Measurements from ENCODE around the gene DXO.
"Not testable (repeated sequence)": the region's sequence is repeated elsewhere in the genome, so short reads cannot be mapped to it uniquely, and the experiment has no call there.

Gene DXO

DNA sequence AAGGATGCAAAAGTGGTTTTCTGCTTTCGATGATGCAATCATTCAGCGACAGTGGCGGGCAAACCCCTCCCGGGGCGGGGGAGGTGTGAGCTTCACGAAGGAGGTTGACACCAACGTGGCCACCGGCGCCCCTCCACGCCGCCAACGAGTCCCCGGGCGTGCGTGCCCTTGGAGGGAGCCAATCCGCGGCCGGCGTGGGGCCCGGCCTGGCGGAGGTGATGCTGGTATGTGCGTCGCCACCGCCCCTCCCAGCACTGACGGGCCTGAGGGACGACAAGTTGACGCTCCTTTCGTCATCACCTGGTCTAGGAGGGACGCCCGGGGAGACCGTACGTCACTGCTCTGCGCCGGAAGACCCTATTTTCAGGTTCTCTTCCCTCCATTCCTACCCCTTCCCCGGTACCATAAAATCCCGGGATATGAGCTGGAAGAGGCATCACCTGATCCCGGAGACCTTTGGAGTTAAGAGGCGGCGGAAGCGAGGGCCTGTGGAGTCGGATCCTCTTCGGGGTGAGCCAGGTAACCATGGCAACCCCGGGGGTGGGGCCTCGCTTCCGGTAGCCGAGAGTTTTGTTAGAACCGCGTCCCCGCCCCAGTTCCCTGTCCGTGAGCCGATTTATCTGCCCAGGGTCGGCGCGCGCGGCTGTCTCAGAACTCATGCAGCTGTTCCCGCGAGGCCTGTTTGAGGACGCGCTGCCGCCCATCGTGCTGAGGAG is at the start of gene DXO:
Gene DXO (minus strand): TSS at position 146 of the 716 bp plus-strand sequence. CDS start 463 bp downstream, outside the sequence.
- peak; percentile 89 to 99 (median 95) for DNase-seq
- intact Hi-C loops (cut with DNase I), result loop anchor here (1.0 kb wide), 1 partner anchor 13 kb away; the partner anchor contains the start of gene SKIC2

DNA sequence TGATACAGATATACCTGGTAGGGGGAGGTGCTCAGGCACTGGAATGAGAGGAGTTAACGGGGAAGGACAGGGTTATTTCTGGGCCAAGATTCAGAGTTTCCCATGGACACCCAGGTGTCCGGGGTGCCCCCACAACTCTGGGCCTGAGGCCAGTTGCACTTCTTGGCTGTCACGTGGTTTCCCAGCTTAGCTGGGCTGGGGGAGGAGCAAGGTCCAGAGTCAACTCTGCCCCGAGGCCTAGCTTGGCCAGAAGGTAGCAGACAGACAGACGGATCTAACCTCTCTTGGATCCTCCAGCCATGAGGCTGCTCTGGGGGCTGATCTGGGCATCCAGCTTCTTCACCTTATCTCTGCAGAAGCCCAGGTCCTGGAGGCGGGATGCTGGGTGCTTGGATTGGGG is 42.6 kb upstream of the DXO start, which contains the start of gene C4B:
Gene C4B (plus strand): TSS at position 249 of the 400 bp plus-strand sequence. CDS start 51 bp downstream, at position 300.
- DNase-seq; intact Hi-C loops (cut with DNase I): not testable (repeated sequence)

DNA sequence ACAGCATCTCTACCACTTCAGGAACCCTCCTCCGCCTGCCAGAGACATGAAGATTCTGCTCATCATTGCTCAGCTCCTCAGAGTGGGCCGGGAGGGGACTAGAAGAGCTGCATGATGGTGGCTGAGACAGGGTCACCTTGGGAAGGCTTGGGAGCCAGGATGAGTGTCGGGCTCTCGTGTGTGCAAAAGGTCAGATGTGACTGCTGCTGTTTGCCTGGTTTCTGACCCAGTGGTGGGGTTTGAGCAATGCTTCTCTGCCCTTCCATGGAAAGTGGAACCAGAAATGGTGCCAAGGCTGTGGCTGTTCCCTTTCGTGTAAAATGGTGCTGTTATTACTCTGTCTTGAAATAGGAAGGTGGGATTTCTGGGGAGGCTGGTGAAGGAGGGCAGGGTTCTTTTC is 41.8 kb upstream of the DXO start:
- DNase-seq; intact Hi-C loops (cut with DNase I): not testable (repeated sequence)

DNA sequence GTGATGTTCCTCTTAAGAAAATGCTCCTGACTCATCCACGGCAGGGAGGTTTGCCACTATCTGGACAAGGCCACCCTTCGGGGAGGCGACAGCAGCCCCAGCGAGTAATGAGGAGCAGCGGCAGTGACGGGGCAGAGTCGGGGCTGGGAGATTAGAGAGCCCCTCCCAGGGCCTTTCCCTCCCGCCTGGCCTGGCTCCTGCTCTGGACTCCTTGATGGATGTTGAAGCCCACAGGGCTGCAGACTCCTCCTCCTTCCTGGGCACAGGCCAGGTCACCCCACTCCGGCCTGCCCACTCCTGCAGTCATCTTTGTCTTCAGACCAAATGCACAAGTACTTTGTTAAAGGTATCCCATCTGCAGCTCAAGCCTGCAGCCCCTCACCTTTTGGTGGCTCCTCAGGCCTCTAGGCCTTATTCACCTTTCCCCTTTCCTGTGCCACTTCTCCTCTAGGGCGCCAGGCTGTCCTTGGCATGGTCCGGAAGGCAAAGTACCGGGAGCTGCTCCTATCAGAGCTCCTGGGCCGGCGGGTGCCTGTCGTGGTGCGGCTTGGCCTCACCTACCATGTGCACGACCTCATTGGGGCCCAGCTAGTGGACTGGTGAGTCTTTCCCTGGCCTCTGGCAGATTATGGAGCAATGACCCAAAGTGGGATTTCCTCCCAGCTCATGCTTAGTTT is 41.1 kb upstream of the DXO start:
- peak in 2 of 10 donors; percentile 7 to 26 for DNase-seq
- intact Hi-C loops (cut with DNase I), result not testable (repeated sequence)

DNA sequence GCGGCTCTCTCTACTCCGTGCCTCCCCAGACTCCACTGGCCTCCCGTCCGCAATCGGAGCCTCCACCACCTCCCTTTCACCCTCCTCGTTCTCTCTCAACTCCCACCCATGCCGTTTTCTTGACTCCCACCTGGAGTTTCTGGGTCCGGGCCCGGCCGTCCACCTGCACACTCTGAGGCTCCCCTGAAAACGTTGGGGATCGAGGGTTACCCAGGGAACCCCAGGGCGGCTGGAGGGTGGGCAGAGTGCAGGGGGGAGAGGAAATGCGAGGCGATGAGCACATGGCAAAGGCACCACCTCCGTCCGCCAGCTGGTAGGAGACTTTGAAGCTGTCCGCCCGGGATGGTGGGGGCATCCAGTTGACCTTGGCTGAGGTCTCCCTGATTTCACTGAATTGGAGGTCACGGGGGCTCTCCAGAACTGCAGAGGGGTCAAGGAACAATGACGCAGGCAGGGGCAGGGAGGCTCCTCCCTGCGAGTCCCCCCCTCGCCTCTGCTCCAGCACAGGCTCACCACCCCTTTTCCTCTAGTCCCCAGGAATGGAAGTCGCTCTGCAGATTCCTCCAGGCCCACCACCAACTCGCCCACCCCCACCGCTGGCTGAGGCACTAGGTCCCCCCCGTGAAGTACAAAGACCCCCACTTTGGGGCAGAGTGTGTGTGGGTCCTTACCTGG is 39.1 kb upstream of the DXO start:
- peak in 1 of 10 donors; percentile 5 for DNase-seq
- intact Hi-C loops (cut with DNase I), result not testable (repeated sequence)

DNA sequence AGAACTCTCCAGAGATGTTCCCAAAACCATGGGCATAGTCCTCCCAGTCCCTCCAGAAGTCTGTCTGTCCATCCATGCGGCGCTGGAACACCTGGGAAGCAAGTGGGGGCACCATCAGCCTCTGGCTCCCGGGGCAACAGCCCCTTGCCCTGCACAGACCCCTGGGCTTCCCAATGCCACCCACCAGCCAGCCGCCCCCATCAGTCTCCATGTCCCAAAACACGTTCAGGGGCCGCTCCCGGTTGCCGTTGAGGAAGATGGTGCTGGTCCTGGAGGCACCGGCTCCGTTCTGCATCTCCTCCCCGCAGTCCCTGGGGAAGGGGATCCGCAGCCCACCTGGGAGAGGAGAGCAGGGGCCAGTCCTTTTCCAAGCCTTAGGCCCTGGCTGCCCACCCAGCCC is 37.6 kb upstream of the DXO start:
- DNase-seq; intact Hi-C loops (cut with DNase I): not testable (repeated sequence)

DNA sequence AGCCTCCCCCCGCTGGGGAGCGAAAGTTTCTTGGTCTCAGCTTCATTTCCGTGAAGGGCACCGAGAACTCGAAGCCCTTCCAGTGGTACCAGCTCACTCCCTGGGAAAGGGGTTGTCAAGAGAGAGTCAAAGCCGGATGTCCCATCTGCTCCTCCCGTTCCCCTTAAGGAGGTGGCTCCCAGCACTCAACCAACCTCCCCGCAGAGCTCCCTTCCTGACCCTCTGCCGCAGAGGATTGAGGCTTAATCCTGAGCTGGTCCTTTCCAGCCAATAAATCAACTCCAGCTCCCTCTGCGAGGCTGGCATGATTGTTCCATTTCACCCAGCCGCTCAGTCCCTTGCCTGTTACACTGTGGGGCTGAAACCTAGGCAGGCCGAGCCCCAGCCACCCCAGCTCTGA is 36.7 kb upstream of the DXO start:
- intact Hi-C loops (cut with DNase I), result not testable (repeated sequence)
- peak in 1 of 10 donors; percentile 5 for DNase-seq

DNA sequence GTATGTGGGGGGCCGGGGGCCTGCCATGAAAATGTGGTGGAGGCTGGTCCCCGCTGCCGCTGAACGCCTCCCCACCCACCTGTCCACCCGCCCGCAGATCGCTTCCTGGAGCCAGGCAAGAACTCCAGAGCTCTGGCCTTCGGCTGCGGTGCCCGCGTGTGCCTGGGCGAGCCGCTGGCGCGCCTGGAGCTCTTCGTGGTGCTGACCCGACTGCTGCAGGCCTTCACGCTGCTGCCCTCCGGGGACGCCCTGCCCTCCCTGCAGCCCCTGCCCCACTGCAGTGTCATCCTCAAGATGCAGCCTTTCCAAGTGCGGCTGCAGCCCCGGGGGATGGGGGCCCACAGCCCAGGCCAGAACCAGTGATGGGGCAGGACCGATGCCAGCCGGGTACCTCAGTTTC is 36.1 kb upstream of the DXO start:
- intact Hi-C loops (cut with DNase I), result not testable (repeated sequence)
- DNase-seq, result peak in 1 of 10 donors; percentile 40

DNA sequence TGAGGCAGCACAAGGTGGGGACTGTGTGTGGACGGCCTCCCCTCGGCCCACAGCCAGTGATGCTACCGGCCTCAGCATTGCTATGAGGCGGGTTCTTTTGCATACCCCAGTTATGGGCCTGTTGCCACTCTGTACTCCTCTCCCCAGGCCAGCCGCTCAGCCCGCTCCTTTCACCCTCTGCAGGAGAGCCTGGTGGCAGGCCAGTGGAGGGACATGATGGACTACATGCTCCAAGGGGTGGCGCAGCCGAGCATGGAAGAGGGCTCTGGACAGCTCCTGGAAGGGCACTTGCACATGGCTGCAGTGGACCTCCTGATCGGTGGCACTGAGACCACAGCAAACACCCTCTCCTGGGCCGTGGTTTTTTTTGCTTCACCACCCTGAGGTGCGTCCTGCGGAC is 35.1 kb upstream of the DXO start:
- intact Hi-C loops (cut with DNase I), result not testable (repeated sequence)
- peak in 1 of 10 donors; percentile 16 for DNase-seq

DNA sequence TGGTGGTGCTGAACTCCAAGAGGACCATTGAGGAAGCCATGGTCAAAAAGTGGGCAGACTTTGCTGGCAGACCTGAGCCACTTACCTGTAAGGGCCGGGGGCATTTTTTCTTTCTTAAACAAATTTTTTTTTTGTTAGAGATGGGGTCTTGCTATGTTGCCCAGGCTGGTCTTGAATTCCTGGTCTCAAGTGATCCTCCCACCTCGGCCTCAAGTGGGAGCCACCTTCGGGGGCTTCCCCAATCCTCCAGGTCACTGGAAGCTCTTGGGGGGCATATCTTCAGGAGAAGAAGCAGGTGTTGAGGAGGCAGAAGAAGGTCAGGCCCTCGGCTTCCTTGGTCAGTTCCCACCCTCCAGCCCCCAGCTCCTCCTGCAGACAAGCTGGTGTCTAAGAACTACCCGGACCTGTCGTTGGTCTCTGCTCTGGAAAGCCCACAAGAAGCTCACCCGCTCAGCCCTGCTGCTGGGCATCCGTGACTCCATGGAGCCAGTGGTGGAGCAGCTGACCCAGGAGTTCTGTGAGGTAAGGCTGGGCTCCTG is 34.1 kb upstream of the DXO start:
- DNase-seq; intact Hi-C loops (cut with DNase I): not testable (repeated sequence)

DNA sequence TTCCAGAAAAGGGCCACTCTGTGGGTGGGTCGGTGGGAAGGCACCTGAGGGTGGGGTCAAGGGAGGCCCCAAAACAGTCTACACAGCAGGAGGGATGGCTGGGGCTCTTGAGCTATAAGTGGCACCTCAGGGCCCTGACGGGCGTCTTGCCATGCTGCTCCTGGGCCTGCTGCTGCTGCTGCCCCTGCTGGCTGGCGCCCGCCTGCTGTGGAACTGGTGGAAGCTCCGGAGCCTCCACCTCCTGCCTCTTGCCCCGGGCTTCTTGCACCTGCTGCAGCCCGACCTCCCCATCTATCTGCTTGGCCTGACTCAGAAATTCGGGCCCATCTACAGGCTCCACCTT is 33.6 kb upstream of the DXO start:
- peak in 2 of 10 donors; percentile 6 to 34 for DNase-seq
- intact Hi-C loops (cut with DNase I), result not testable (repeated sequence)

DNA sequence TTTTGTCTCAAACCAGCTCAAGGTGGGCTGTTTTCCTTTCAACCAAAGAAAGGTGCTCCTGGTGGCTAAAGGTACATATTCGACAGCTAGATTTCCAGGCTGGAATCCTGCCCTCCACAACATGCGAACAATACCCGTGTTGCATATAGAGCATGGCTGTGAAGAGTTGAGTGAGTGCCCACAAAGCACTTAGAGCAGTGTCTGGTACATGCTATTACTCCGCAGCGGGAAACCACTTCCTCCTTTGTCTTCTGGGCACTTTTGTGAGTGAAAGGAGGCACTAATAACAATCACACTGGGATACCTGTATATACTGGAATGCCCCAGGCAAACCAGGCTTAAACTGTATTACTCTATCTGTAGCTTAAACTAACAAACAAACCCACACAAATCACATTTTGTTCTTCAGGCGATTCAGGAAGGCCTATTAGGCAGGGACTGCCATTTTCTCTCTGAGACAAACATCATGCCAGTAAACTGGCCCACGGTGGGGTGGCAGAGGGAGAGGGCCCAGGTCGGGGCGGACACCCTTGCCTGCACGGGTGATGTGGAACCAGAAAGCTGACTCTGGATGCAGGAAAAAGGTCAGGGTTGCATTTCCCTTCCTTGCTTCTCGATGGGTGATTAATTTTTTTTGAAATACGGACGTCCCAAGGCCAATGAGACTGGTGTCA is 33.1 kb upstream of the DXO start:
- peak in 1 of 10 donors; percentile 17 for DNase-seq
- intact Hi-C loops (cut with DNase I), result not testable (repeated sequence)

DNA sequence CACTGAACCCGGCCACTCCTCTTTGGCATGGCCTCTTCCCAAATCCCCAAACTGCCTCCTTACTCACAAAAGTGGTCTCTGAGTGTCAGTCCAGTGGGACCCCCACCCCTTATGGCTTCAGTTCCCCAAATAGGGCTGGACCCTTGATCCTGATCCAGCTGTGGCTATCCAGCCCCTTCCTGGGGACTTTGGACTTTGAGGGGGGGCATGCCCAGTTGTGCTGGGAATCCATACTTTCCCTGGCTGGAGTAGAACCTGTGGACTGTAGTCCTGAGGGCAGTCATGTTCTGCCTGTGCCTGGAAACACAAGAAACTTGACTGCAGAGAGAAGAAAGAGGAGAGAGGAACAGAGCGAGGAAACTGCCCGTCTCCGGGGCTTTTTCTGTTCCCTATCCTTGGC is 32.5 kb upstream of the DXO start:
- DNase-seq; intact Hi-C loops (cut with DNase I): not testable (repeated sequence)

DNA sequence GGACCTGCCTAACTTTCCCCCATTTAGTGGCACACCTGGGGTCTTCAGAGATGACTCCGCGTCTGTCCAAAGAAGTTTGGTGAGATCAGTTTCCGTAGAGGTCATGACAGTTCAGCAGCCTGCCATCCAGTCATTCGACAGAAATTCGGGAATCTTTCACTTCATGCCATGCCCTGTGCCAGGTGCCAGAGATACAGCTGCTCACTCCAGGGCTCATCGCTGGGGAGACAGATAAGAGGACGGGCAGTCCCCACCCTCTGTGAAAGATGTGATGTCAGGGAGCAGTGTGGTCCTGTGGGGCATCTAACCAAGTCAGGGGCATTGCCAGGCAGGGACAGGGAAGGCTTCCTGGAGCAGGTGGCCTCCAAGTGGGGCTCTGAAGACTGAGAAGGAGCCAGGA is 31.4 kb upstream of the DXO start:
- intact Hi-C loops (cut with DNase I); DNase-seq: not testable (repeated sequence)

DNA sequence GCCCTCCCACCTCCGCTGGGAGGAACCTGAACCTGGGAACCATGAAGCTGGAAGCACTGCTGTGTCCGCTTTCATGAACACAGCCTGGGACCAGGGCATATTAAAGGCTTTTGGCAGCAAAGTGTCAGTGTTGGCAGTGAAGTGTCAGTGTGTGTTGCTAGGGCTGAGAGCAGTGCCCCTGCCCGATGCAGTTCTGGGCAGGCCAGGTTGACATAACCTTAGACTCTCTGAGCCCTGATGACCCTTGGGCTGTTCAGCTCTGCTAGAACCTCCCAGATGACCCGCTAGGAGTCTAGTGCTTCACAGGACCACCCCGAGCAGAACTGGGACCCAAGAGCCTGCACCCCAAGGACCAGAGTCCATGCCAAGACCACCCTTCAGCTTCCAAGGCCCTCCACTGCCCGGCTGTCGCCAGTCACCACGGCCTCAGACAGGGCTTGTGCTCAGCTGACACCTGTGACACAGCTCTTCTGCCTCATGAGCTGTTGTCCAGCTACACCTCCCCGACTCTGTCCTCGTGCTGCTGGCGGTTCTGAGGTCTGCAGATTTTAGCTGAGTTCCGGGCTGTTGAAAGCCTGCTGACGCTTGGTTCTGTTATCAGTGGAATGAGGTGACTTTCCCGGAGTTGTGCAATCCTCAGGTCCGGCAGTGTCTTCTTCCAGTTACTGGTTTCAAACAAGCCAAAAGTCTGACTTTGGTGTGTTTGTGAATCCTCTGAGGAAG is 30.8 kb upstream of the DXO start:
- DNase-seq; intact Hi-C loops (cut with DNase I): not testable (repeated sequence)

DNA sequence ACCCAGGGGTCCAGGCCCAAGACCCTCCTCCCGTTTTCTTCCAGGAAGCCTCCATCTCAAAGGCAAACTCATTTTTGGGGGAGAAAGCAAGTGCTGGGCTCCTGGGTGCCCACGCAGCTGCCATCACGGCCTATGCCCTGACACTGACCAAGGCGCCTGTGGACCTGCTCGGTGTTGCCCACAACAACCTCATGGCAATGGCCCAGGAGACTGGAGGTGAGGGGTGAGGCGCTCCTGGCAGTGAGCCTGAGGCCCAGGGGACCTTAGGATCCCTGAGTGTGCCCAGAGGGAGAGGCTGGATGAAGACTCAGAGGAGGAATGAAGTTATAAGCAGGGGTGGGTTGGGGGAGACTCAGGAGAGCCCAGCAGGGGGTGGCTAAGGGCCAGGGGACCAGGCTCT is 24.4 kb upstream of the DXO start:
- peak in 1 of 10 donors; percentile 13 for DNase-seq
- intact Hi-C loops (cut with DNase I), result not testable (repeated sequence)

DNA sequence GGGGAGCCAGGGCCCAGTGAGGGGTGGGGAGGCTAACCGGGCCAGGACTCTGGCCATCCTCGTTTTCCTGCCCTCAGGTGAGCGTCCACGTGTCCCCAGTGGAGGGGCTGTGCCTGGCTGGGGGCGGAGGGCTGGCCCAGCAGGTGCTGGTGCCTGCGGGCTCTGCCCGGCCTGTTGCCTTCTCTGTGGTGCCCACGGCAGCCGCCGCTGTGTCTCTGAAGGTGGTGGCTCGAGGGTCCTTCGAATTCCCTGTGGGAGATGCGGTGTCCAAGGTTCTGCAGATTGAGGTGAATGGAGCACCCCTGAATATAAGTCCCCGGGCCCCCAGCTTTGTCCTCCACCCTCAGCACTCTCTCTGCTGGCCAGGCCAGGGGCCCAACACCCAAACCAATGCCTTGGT is 22.5 kb upstream of the DXO start:
- peak in 1 of 10 donors; percentile 18 for DNase-seq
- intact Hi-C loops (cut with DNase I), result not testable (repeated sequence)

DNA sequence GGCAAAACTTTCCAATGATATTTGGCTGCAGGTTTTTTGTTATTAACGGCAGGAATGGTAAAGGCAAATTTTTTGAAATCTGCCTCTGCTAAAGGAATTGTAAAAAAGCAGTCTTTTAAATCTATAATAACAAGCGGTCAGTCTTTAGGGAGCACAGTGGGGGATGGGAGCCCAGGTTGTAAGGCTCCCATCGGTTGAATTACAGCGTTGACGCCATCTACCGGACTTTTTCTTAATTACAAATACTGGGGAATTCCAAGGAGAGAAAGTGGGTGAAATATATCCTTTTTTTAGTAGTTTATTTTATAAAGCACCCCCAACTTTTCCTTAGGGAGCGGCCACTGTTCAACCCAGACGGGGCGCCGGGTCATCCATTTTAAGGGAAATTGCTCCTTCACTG is 17.4 kb upstream of the DXO start:
- intact Hi-C loops (cut with DNase I), result not testable (repeated sequence)

DNA sequence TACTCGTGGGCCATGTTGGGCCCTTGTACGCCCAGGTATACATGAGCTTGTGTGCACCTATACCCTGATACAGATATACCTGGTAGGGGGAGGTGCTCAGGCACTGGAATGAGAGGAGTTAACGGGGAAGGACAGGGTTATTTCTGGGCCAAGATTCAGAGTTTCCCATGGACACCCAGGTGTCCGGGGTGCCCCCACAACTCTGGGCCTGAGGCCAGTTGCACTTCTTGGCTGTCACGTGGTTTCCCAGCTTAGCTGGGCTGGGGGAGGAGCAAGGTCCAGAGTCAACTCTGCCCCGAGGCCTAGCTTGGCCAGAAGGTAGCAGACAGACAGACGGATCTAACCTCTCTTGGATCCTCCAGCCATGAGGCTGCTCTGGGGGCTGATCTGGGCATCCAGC is 9.8 kb upstream of the DXO start, which contains the start of gene C4A:
Gene C4A (plus strand): TSS at position 314 of the 400 bp plus-strand sequence. CDS start 51 bp downstream, at position 365.
- DNase-seq; intact Hi-C loops (cut with DNase I): not testable (repeated sequence)

More for the DNA sequence above, 17.4 kb upstream of the DXO start:
- DNase-seq, result not testable (repeated sequence)

Measured in posterior cingulate gyrus (tissue), 11 donors.